ENCODE results near the gene TXLNB.
"Not testable (repeated sequence)": the region's sequence is repeated elsewhere in the genome, so short reads cannot be mapped to it uniquely, and the experiment has no call there.

Gene TXLNB

DNA sequence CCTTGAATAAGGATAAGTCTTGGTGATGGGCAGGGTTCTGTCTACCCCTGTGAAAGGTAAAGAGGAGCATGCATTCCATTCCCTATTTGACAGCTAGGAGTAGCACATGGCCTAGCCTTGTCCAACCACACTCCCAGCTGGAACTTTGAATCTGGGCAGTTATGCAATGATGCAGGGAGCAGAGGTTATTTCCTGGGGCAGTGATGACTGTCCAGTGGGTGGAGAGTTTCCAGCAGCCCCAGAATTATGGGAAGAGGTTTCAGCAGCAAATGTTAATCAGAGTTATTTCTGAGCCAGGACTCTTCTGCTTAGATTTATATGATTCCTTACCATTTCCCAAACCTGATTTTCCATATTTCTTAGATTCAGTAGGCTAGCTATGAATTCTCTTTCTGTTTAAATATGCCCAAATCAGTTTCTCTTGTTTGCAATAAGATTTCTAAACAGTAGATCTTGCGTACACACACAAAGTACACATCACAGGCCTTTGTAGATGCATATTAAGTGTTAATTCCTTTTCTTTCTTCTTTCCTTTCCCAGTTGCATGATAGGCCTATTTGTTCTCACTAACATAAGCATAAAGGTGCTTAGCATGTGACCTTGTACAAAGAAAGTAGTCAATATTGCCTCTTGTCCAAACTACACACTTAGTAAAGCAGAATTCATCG lies 17.3 kb upstream of the TXLNB start:
- DNase-seq = peak; percentile 76 to 89

DNA sequence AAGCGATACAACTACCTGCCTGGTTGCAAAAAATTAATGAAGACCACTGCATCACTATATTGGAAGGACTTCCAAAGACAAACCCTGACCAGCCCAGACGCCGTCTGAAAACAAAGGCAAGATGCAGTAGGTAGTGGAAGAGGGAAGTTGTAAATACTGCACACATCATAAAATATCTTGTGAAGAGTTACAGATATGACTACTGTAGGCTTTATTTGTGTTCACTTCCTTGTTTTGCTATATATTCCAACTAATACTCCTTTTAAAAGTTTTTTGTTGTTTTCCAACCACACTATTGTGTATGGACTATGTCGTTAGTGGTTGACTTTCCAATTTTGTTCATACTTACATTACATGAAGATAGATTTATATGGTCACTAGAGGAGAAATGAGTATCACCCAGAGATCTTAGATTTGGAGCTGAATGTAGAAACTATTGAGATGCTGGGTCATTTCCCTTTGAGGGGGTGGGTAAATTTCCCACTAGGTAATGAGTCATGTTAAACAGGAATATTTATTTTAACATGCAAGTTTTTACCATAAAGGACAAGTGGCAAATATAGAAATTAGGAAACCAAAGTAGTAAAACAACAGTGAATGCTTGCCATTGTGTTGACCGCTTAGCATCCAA lies 16.6 kb upstream of the TXLNB start:
- DNase-seq = peak; percentile 74 to 85

DNA sequence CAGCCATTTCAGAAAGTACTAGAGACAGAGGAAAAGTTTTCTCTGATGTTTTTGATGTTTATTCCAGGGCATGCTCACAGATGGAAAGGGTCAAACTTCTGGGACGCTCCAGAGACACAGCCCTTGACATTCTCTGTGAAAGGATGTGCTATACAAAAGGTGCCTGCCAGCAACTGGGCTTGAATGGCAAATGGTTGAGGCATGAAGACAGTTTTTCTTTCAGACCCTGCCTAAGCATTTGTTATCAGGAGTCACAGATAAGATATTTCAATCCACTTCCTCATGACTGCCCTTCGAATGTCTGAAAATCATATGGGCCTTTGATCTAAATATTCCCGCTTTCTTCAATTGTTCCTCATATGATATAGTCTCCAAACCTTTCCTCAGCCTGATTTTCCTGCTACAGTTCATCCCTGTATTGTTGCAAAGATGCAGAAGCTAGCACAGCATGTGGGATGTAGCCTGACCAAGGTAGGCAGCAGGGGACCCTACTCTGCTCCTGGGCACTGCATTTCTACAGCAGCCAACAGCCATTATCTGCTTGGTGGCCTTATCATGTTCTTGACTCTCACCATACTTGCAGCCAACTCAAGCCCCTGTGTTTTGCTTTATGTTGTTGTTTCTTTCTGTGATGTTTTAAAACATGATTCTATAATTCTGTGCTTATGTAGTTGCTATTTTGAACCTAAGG lies 14.6 kb upstream of the TXLNB start:
- DNase-seq = no peak

DNA sequence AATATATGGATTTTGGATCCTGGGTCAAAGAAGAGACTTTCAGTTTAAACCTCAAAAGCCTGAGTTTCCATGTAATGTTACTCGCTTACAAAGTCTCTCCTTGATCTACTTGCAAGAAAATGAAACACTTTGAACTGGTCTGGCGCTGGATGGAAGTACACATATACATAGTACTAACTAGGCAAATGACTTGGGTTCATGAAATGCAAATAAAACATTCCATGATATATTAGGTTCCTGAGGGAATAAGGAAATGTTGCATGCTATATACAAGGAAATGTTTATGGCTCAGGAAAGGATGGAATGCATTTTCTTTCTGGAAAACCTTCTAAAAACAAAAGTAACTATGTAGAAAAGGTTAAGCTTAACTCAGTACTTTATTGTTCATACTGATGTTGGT lies 11.4 kb upstream of the TXLNB start:
- no peak for DNase-seq

DNA sequence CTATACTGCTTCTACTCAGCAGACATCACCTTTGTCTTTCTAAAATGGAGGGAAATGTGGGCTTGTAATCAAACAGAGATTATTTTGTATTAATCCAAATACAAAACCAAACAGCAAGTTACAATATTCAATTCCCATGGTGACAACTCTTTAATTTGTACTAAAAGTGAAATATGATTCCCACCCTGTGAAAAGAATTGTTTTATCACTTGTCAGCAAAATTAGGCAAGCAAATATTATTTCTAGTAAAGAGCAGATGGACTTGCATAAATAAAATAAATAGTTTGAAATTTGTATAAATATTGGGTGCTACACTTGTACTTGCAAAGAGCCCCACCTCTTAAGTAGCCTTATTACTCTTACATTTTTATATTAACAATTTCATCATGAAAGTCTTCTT lies 6.1 kb upstream of the TXLNB start:
- no peak for DNase-seq

DNA sequence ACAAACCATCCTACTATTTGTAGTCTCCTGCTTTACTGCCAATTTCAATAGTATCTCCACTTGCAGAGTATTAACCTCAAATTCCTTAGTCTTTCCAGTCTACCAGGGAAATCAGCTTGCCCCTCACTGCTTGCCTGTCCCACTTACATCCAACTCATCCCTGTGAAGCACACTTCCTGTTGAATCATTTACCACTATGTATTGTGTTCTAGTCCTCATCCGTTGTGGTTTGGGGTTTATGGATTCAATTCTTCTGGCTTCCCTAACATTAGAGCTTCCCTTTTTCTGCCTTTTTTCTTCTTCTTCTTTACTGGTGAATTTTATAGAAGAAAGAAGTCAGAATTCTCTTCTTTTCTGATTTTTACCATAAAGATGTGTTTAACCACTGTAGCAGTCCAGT lies 5.1 kb upstream of the TXLNB start:
- DNase-seq = peak; percentile 59 to 70

DNA sequence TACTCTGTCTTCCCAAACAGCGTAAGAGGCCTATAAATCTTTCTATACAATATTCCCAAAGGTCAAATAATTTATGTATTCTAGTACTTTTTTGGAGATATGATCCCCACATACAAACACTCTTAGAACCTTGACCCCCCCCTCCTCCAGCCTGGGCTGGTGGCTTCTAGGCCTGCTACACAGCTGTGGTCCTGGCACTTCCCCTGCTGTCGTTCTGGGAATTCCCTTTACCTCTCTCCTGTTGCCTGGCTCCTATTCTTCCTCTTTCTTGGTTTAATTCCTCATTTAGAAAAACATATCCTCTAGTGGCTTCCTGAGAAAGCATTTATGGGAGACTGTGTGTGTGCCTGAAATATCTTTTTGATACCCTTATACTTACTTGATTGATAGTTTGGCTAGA lies 4.1 kb upstream of the TXLNB start:
- DNase-seq = peak; percentile 81 to 91

DNA sequence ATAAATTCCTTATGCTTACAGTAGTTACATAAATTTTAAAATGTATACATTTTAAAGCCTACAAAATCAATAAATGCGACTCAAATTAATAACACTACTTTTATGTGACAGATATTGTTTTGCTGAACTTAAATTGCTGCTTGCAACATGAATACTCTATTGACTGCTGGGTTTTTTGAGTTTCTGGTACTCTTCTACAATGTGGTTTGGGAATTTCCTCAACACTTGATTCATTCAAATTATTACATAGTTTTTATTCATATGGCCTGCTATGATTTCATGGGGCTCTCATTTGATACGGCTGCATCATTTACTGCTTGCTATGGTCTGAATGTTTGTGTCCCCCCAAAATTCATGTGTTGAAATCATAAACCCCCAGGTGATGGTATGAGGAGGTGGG lies 2.3 kb upstream of the TXLNB start:
- DNase-seq = peak; percentile 73 to 82

DNA sequence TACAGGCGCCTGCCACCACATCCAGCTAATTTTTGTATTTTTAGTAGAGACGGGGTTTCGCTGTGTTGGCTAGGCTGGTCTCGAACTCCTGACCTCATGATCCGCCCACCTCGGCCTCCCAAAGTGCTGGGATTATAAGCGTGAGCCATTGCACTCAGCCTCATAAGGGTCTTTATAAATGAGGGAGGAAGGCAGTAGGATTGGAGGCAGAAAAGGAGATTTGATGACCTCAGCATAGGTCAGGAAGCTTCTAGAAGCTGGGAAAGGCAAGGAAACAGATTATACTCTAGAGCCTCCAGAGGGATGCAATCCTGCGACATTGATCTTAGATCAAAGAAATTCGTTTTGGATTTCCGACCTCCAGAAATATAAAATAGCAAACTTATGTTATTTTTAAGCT lies 1.4 kb upstream of the TXLNB start:
- not testable (repeated sequence) for DNase-seq

DNA sequence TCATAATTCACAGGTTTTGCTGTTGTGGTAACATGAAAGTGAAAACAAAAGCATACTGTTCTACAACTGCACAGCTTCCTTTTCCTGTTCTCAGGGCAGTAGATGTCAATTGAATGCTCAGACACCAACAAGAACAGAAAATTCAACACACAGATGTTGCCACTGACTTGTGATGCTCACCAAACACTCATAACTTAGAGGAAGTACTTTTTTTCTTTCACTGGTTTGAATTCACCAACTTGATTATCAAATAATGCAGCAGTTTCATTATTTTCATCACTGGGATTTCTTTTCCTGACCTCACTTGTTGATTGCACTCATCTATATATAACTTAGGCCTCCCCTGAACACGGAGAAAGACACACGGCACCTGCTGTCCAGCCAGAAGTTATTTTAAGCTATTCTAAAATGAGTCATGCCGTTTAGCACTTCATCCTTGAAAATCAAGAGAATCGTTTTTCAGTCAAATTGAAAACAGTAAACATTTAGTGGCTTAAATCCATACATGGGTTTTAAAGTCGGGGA lies 949 bp downstream of the TXLNB start:
- peak; percentile 74 to 85 for DNase-seq

DNA sequence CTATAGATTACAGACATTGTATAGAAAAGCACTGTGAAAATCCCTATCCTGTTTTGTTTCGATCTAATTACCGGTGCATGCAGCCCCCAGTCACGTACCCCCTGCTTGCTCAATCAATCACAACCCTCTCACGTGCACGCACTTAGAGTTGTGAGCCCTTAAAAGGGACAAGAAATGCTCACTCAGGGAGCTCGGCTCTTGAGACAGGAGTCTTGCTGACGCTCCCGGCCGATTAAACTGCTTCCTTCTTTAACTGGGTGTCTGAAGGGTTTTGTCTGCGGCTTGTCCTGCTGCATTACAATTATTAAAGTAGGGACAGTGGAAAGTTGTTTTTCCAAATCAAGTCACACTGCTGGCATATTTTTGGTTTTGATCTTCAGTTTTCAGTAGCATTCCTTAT lies 2.6 kb downstream of the TXLNB start:
- no peak for DNase-seq

DNA sequence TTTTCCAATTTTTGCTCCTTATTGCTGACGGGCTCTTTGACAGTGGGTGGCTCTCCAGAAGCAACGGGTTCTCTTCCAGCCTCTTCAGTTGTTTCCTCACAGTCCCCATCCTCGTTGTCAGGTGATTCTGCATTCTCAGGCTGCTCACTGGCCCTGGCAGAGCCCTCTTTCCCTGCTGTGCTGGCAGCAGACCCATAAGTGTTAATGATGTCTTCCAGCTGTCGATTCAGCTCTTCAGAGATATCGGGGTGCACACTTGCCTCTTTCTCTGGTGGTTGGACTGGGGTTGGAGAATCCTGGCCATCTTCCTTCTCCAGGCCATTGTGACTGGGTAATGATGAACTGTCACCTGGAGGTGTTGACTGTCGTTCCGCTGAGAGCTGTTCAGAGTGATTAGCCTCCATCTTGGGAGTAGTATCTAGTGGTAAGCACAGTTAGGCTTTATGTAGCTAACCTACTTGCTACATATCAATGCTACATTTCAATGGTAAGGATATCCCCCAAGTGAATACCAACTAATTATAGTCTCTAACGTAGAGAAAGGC lies 3.2 kb downstream of the TXLNB start:
- no peak for DNase-seq

DNA sequence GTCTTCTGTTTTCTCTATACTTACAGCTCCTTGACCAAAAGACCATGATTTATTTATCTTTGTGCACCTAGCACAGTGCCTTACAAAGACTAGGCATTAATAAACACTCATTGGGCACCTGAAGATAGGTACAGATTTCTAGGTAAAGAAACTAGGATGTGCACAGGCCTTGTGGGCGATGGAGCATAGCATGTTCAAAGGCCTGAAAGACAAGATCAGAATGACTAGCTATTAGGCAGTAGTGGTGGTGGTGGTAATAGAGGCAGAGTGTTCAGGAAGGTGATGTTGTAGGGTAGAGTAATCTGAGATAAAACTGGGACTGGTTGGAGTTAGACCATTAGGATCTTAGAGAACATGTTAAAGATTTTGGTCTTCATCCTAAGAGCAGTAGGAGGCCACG lies 3.9 kb downstream of the TXLNB start:
- DNase-seq = no peak

DNA sequence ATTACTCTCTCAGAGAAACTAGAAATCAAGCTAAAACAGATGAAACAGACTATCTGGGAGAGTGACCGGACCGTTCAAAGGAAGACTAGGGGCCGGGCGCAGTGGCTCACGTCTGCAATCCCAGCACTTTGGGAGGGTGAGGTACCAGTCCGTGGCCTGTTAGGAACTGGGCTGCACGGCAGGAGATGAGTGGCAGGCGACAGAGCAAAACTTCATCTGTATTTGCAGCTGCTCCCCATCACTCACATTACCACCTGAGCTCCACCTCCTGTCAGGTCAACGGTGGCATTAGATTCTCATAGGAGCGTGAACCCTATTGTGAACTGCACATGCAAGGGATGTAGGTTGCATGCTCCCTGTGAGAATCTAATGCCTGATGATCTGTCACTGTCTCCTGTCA lies 5.4 kb downstream of the TXLNB start:
- DNase-seq = not testable (repeated sequence)

DNA sequence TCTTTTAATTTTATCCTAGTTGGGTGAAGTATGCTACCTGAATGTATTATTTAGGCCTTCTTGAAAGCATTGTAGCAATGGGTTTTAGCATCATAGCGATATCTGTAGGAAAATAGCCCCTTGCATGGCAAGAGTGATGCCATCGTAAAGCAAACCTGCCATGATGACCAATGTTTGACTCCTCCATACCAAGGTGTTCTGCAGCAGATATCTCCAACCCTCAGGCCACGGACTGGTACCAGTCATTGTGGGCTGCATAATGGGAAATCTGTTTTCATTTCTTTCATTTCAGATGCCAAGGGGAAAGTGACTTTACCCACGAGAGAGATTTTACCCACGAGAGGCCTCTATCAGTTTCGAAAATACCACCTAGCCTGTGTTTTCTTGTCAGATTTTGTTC lies 6.2 kb downstream of the TXLNB start:
- DNase-seq = no peak

DNA sequence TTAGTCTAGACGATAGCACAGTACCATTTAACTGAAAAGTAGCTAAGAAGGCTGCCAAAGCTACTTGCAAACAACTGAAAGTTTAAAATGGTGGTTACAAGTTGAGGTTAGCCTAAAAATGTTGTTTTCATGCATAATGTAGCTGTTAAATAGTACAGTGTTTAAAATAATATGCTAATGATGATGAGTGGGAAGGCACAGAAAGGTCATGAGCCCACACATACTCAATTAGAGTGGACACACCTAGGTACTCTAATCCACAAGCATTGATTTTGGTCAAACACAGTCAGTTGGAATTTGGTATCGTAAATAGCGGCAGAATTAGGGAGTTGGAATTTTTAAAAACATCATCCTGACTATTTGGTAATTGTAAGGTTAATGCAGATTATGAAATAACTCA lies 7.0 kb downstream of the TXLNB start:
- DNase-seq = no peak

DNA sequence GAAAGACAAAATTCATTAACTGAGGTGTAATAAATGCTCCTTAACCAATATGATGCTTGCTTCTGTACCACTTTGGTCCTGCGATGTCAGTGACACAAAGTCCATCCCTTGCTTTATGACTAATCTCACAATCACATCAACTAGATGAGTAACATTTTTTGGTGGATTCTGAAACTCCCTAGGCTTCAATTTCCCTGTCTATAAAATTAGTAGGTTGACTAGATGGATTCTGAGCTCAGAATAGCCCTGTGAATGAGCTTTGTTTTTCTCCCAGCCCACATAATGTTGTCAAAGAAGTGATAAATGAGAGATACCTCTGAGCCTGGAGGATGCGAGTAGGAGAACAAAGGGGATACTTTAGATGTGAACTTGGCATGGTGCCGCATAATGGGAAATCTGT lies 9.1 kb downstream of the TXLNB start:
- peak in 1 of 2 donors; percentile 4 for DNase-seq

DNA sequence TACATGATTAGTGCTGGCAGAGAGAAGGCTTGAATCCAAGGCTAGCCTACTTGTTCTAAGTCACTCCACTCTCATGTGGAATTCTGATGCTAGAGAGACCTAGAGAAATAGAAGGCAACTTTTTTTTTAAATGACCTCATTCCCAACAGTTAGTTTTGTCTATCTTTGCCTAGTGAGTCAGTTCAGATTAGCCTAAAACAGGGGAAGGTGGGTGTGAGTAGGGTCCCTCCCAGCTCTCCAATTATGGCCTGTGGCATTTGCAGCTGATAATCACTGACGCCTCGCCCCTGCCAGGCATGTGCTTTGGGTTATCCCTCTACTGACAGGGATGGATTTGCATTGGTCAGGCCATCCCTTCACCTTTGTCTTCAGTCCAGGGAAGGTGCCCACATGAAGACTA lies 13.6 kb downstream of the TXLNB start:
- no peak for DNase-seq

DNA sequence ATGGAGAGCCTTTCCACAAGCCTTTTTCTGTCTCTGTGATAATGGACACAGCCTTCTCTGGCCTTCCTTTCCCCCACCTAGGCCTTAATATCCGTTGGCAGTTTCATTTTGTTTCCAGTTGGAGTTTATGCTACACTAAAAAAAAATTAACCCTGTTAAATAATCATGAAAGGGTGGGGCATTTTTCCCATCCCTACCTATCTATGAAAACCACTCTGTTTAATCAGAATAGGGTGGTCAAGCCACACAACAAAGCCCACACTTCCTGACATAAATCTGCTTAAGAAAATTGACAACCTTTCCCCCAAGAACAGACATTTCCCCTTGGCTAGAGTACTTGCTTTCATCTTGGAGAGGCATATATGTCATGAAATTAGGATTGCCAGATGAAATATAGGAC lies 14.2 kb downstream of the TXLNB start:
- DNase-seq = no peak

DNA sequence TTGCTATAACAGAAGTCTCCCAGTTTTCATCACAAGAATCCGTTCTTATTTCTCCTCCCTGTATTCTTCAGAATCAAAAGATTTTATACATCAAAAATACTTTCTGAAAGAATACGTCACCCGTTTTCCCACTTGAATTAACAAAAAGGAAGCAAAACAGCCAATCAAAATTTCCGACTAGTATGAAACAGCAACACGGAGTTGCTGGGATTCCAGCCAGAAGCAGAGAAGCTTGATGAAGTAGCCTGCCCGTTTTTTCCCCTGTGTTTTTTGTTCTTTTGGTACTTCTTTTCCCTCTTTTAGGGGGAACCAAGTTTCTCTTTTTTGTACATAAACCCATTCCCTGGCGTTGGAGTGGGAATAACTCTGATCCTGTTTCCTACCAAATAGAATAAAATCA lies 14.6 kb downstream of the TXLNB start:
- no peak for DNase-seq

DNA sequence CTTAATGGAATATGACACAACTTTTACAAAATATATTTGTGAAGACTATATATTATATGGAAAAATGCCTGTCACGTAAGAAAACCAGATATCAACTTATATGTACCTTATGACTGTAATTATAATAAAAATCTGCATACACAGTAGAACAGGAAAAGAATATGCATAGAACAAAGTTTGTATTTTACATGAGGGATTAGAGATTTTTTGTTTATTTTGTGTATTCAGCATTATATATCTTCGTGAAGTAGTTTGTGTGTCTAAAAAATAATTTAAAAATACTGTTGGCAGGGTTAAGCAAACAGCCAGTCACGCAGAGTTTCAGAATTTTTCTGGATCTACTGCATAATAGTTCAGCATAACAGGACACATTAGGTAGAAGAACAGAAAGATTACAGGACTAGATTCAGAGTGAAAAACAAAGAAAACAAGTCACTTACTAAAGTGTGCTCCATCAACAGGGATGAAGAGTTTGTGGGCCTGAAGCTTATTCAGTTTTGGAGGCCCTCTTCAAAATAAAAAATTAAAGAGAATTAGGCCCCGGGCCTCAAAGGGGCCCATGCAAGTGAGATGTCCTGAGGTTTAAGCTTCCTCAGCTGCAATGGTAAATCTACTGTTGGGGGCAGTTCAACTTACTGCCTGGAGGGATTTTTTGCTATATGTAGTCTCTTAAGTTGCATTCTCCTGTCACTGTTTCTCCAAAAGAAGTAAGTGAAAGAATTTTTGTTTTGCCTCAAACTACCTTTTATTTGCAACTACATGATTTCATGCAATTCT lies 16.3 kb downstream of the TXLNB start:
- no peak for DNase-seq

DNA sequence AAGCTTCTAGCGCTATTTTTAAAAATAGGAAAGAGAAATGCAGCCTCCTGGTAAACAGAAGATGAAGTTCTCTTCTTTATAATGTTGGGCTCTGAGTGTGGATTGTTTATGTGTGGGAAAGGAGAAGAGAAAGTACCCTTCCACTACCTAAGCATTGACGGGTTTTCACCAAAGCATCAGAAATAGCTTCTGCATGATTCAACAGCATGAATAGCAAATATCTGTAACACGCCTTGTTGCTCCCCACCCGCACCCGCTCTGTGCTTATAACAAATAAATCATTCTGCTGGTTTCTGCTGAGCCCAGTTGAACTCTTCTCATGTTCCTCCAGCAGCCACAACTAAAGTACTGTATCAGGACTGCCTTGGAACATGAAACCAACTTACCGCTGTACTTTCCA lies 20.7 kb downstream of the TXLNB start:
- peak; percentile 25 to 63 for DNase-seq

DNA sequence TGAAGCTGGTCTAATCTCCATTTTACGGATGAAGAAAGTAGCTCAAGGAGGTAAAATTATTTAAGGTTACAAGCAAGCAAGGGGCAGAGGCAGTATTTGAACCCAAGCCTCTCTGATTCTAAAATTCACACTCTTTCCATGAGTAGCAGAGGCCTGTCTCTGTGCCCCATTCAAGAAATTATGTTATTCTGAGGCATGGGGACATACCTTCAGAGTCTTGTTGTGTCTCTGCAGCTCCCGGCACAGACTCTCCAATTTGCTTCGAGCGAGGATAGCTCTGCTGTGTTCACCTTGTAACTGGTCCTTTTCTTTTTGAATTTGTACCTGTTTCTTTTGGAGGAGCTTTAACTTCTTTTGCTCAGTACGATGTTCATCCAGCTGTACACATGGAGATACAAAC lies 21.5 kb downstream of the TXLNB start:
- no peak for DNase-seq
